ENCODE measurements around the gene RTN4R. TPM values are rescaled to one million over a fixed set of nuclear protein-coding genes. Genes with fewer than 3 reads are reported as not detected.

RTN4R gene
- total RNA-seq, 1 experiment from 2014 or later: 11.1 TPM

GRCh38 chr22:20256551-20257211, 11.4 kb downstream of the RTN4R start:
- H3K27me3 ChIP-seq (replicated peaks; ENCODE audit: control insufficient read depth, insufficient read depth, low read length): no peaks in the 10 kb centered on the region
- intact Hi-C loops (cut with micrococcal nuclease; ENCODE audit: unreplicated experiment): no loop called here
- no peak overlapping the region for H3K27ac Mint-ChIP-seq (ENCODE audit: unreplicated experiment)
- no peak overlapping the region for H3K4me3 ChIP-seq (ENCODE audit: low read depth, low read length)
- H3K9me3 ChIP-seq: no peaks in the 10 kb centered on the region
- TF ChIP-seq, protein P1, sequence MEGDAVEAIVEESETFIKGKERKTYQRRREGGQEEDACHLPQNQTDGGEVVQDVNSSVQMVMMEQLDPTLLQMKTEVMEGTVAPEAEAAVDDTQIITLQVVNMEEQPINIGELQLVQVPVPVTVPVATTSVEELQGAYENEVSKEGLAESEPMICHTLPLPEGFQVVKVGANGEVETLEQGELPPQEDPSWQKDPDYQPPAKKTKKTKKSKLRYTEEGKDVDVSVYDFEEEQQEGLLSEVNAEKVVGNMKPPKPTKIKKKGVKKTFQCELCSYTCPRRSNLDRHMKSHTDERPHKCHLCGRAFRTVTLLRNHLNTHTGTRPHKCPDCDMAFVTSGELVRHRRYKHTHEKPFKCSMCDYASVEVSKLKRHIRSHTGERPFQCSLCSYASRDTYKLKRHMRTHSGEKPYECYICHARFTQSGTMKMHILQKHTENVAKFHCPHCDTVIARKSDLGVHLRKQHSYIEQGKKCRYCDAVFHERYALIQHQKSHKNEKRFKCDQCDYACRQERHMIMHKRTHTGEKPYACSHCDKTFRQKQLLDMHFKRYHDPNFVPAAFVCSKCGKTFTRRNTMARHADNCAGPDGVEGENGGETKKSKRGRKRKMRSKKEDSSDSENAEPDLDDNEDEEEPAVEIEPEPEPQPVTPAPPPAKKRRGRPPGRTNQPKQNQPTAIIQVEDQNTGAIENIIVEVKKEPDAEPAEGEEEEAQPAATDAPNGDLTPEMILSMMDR (IDR thresholded peaks at IDR 0.05; ENCODE audit: insufficient read depth in 1 of 2, low read depth in 1 of 2, low read length in 1 of 2, severe bottlenecking in 1 of 2, unreplicated experiment in 1 of 2): no peak
- H3K4me1 Mint-ChIP-seq (ENCODE audit: low read depth, unreplicated experiment): no peaks in the 10 kb centered on the region
- H3K4me3 Mint-ChIP-seq (ENCODE audit: unreplicated experiment): no peak overlapping the region
- no peaks in the 10 kb centered on the region for H3K9me3 Mint-ChIP-seq (ENCODE audit: unreplicated experiment)
- no TSS peak for BruUV-seq (replicated peaks)
- DNase-seq: no peak
- H3K27me3 Mint-ChIP-seq (ENCODE audit: insufficient read depth, unreplicated experiment): no peaks in the 10 kb centered on the region
- H3K36me3 ChIP-seq (ENCODE audit: control insufficient read depth, insufficient read depth, low read length): no peaks in the 10 kb centered on the region
- ChIA-PET CTCF (interaction anchor here (1.5 kb wide), 1 partner anchor 100 kb away, joined by 4 read pairs; no protein-coding TSS in a partner anchor), POLR2A (no interaction called here)
- H3K4me1 ChIP-seq: no peaks in the 10 kb centered on the region
- H3K36me3 Mint-ChIP-seq (ENCODE audit: insufficient read depth, unreplicated experiment): no peaks in the 10 kb centered on the region

- Mint-ChIP-seq H3K27ac (ENCODE audit: unreplicated experiment) (no peak overlapping the region), H3K27me3 (ENCODE audit: insufficient read depth, unreplicated experiment) (no peaks in the 10 kb centered on the region), H3K36me3 (ENCODE audit: insufficient read depth, unreplicated experiment) (no peaks in the 10 kb centered on the region), H3K9me3 (ENCODE audit: unreplicated experiment) (no peaks in the 10 kb centered on the region), H3K4me3 (ENCODE audit: unreplicated experiment) (no peak overlapping the region), H3K4me1 (ENCODE audit: low read depth, unreplicated experiment) (no peaks in the 10 kb centered on the region)
- Histone ChIP-seq H3K9me3 (no peaks in the 10 kb centered on the region), H3K27me3 (replicated peaks; ENCODE audit: control insufficient read depth, insufficient read depth, low read length) (no peaks in the 10 kb centered on the region), H3K36me3 (ENCODE audit: control insufficient read depth, insufficient read depth, low read length) (no peaks in the 10 kb centered on the region), H3K4me3 (ENCODE audit: low read depth, low read length) (no peak overlapping the region), H3K4me1 (no peaks in the 10 kb centered on the region)
- CTCF ChIA-PET: interaction anchor here (1.5 kb wide), 1 partner anchor 99 kb away, joined by 4 read pairs; no protein-coding TSS in a partner anchor
- BruUV-seq (replicated peaks): no TSS peak
- intact Hi-C loops (cut with micrococcal nuclease; ENCODE audit: unreplicated experiment): no loop called here
- POLR2A ChIA-PET: no interaction called here
- DNase-seq: no peak
- TF ChIP-seq, protein P1 (IDR thresholded peaks at IDR 0.05; ENCODE audit: insufficient read depth in 1 of 2, low read depth in 1 of 2, low read length in 1 of 2, severe bottlenecking in 1 of 2, unreplicated experiment in 1 of 2): no peak
These were observed 12.1 kb downstream of the RTN4R start for GRCh38 chr22:20256027-20256426.

GRCh38 chr22:20254975-20255946, 12.9 kb downstream of the RTN4R start:
- Histone ChIP-seq H3K9me3 (no peaks in the 10 kb centered on the region), H3K4me3 (ENCODE audit: low read depth, low read length) (no peak overlapping the region), H3K4me1 (no peaks in the 10 kb centered on the region), H3K27me3 (replicated peaks; ENCODE audit: control insufficient read depth, insufficient read depth, low read length) (no peaks in the 10 kb centered on the region), H3K36me3 (ENCODE audit: control insufficient read depth, insufficient read depth, low read length) (no peaks in the 10 kb centered on the region)
- H3K9me3 Mint-ChIP-seq (ENCODE audit: unreplicated experiment): no peaks in the 10 kb centered on the region
- no peaks in the 10 kb centered on the region for H3K36me3 Mint-ChIP-seq (ENCODE audit: insufficient read depth, unreplicated experiment)
- TF ChIP-seq, protein P1 (IDR thresholded peaks at IDR 0.05; ENCODE audit: insufficient read depth in 1 of 2, low read depth in 1 of 2, low read length in 1 of 2, severe bottlenecking in 1 of 2, unreplicated experiment in 1 of 2): no peak
- no peak overlapping the region for H3K4me3 Mint-ChIP-seq (ENCODE audit: unreplicated experiment)
- no peaks in the 10 kb centered on the region for H3K4me1 Mint-ChIP-seq (ENCODE audit: low read depth, unreplicated experiment)
- intact Hi-C loops (cut with micrococcal nuclease; ENCODE audit: unreplicated experiment): no loop called here
- no peak overlapping the region for H3K27ac Mint-ChIP-seq (ENCODE audit: unreplicated experiment)
- ChIA-PET POLR2A (no interaction called here), CTCF (interaction anchor here (1.5 kb wide), 1 partner anchor 98 kb away, joined by 4 read pairs; no protein-coding TSS in a partner anchor)
- BruUV-seq (replicated peaks): no TSS peak
- DNase-seq: no peak
- H3K27me3 Mint-ChIP-seq (ENCODE audit: insufficient read depth, unreplicated experiment): no peaks in the 10 kb centered on the region

Data from Caco-2 (cell line).